Thyroid gland (tissue), 4 donors: ENCODE results near the gene SREBF2.

Source experiments
- CTCF ChIP-seq, 6 experiments: fragments of 200-600 bp in 3 of 6; fragments of 450-650 bp in 3 of 6; sonication (generic) in 3 of 6; IDR thresholded peaks; one replicate each; pipeline ENCODE4 v1.5.1; 2016 to 2019; ENCODE audit warnings: antibody characterized with exemption in 6 of 6, mild to moderate bottlenecking in 2 of 6, inconsistent platforms in 1 of 6, moderate library complexity in 1 of 6
- POLR2A ChIP-seq, 2 donors: fragments of 450-650 bp; IDR thresholded peaks; one replicate each; pipeline ENCODE4 v1.6.1; 2017; ENCODE audit warnings: antibody characterized with exemption in 2 of 2, mild to moderate bottlenecking in 2 of 2, moderate library complexity in 1 of 2

GRCh38 chr22:41823797-41824196 lies 9.1 kb upstream of the SREBF2 start:
- no peak for TF ChIP-seq CTCF (IDR thresholded peaks at IDR 0.05)
- TF ChIP-seq POLR2A (IDR thresholded peaks at IDR 0.05): no peak
